HepG2 (cell line): ENCODE data around the gene CDA. TPM values are rescaled to one million over a fixed set of nuclear protein-coding genes. Genes with fewer than 3 reads are reported as not detected.

Experiments
- ATAC-seq: fragments of 200-7000 bp; cut with Tn5 transposase; 3 replicates; pipeline ENCODE4 v1.9.1; 2020; ENCODE audit warnings: mild to moderate bottlenecking, moderate library complexity
- BruUV-seq: library from RNA; stranded (reverse); fragments of 400-500 nt; replicated peaks from 2 replicates; lab custom pipeline; 2021; lab: Mats Ljungman, UMichigan
- CTCF ChIA-PET: fragments of 300-600 bp; formaldehyde crosslinking; extraction: SDS; loops from one replicate; lab custom pipeline; 2021; ENCODE audit warnings: low total read pairs, inconsistent platforms, low intra/inter-chr PET ratio; lab: Yijun Ruan, JAX
- POLR2A ChIA-PET: fragments of 350-600 bp; sonication (Branson Sonifier 250); formaldehyde crosslinking; loops from one replicate; lab custom pipeline; 2020; ENCODE audit warnings: antibody characterized with exemption, inconsistent platforms; lab: Yijun Ruan, JAX
- DNase-seq: peaks from one replicate; pipeline ENCODE4 v3.0.0-alpha.2; 2015; ENCODE audit warnings: low spot score
- FAIRE-seq: peaks from 3 replicates; lab custom pipeline; 2011; peaks lifted over from hg19 to GRCh38; lab: Jason Lieb, UNC
- H2AFZ ChIP-seq: one replicate; pipeline ENCODE4 v1.6.1; 2011; ENCODE audit warnings: low read length, inconsistent platforms
- H3K27ac ChIP-seq: fragments of 300-600 bp; 3 replicates; pipeline ENCODE4 v1.8.0; 2011; ENCODE audit warnings: mixed run types, mild to moderate bottlenecking, mixed read lengths, low read length, inconsistent platforms; ENCODE audit not compliant: insufficient read depth; ENCODE audit errors: extremely low read length
- H3K27me3 ChIP-seq, 2 experiments: fragments of 200-600 bp in 1 of 2; 2 replicates in 1 of 2; 3 replicates in 1 of 2; pipeline versions ENCODE4 v1.6.0 to v1.8.0; 2011; ENCODE audit warnings: low read length in 2 of 2, mild to moderate bottlenecking in 2 of 2, moderate library complexity in 2 of 2, inconsistent platforms in 1 of 2; ENCODE audit not compliant: insufficient read depth in 2 of 2, control insufficient read depth in 1 of 2
- H3K36me3 ChIP-seq, 2 experiments: fragments of 200-600 bp in 1 of 2; replicated peaks in 1 of 2; 2 replicates in 1 of 2; 3 replicates in 1 of 2; pipeline versions ENCODE4 v1.5.1 to v1.8.0; 2011; ENCODE audit warnings: low read length in 2 of 2, inconsistent platforms in 1 of 2; ENCODE audit not compliant: insufficient read depth in 2 of 2, control insufficient read depth in 1 of 2
- H3K4me1 ChIP-seq: 2 replicates; pipeline ENCODE4 v1.5.1; 2012; ENCODE audit warnings: low read length, inconsistent platforms; ENCODE audit not compliant: insufficient read depth
- H3K4me2 ChIP-seq: 2 replicates; pipeline ENCODE4 v1.6.0; 2011; ENCODE audit warnings: low read depth, low read length, inconsistent platforms
- H3K4me3 ChIP-seq, 3 experiments: fragments of 200-600 bp in 1 of 3; sonication (generic), shearing (Covaris generic) in 1 of 3; replicated peaks in 1 of 3; 2 replicates each; pipeline ENCODE4 v1.5.1; 2011 to 2016; ENCODE audit warnings: low read length in 3 of 3, inconsistent platforms in 2 of 3, low read depth in 2 of 3, mild to moderate bottlenecking in 2 of 3, control low read depth in 1 of 3, mixed read lengths in 1 of 3; ENCODE audit not compliant: insufficient read depth in 1 of 3
- H3K79me2 ChIP-seq: one replicate; pipeline ENCODE4 v1.6.1; 2011; ENCODE audit warnings: low read length, inconsistent platforms; ENCODE audit not compliant: insufficient read depth
- H3K9ac ChIP-seq: 2 replicates; pipeline ENCODE4 v1.6.0; 2011; ENCODE audit warnings: mild to moderate bottlenecking, low read depth, low read length, inconsistent platforms; ENCODE audit not compliant: insufficient read depth
- H3K9me3 ChIP-seq: 2 replicates; pipeline ENCODE4 v1.5.1; 2012; ENCODE audit warnings: mild to moderate bottlenecking, low read length
- H4K20me1 ChIP-seq: 2 replicates; pipeline ENCODE4 v1.6.0; 2011; ENCODE audit warnings: inconsistent platforms, mild to moderate bottlenecking, low read length, moderate library complexity; ENCODE audit not compliant: insufficient read depth
- CC2D1A ChIP-seq: sonication (generic); formaldehyde crosslinking; IDR thresholded peaks from 2 replicates; pipeline ENCODE4 v1.8.1; 2023; ENCODE audit warnings: mild to moderate bottlenecking, missing genetic modification reagents
- FOSL2 ChIP-seq: sonication (generic); formaldehyde crosslinking; IDR thresholded peaks from 2 replicates; pipeline ENCODE4 v1.4.0; 2020; ENCODE audit warnings: missing genetic modification reagents
- FOXK2 ChIP-seq: fragments of 450-650 bp; IDR thresholded peaks from 2 replicates; pipeline ENCODE4 v1.6.1; 2016
- HDAC1 ChIP-seq: sonication (generic); formaldehyde crosslinking; IDR thresholded peaks from 2 replicates; pipeline ENCODE4 v1.5.1; 2020; ENCODE audit warnings: mild to moderate bottlenecking, missing genetic modification reagents
- KDM4B ChIP-seq: sonication (generic); formaldehyde crosslinking; IDR thresholded peaks from 2 replicates; pipeline ENCODE4 v1.4.0; 2020; ENCODE audit warnings: missing genetic modification reagents
- NR3C1 ChIP-seq: sonication (generic); formaldehyde crosslinking; IDR thresholded peaks from 2 replicates; pipeline ENCODE4 v1.4.0; 2020; ENCODE audit warnings: missing genetic modification reagents
- RFX3 ChIP-seq: IDR thresholded peaks from 2 replicates; pipeline ENCODE4 v1.6.1; 2016; ENCODE audit warnings: missing biosample characterization, missing genetic modification reagents
- TP53 ChIP-seq: sonication (generic); formaldehyde crosslinking; conservative IDR thresholded peaks from 2 replicates; pipeline ENCODE4 v1.4.0; 2020; ENCODE audit warnings: missing genetic modification reagents
- ZMYM3 ChIP-seq: sonication (generic); formaldehyde crosslinking; IDR thresholded peaks from 2 replicates; pipeline ENCODE4 v1.5.1; 2020; ENCODE audit warnings: mild to moderate bottlenecking, missing genetic modification reagents
- ZNF138 ChIP-seq: sonication (generic); formaldehyde crosslinking; IDR thresholded peaks from 2 replicates; pipeline ENCODE4 v1.5.0; 2020; ENCODE audit warnings: mild to moderate bottlenecking, low read depth, missing genetic modification reagents
- ZNF260 ChIP-seq: sonication (generic); formaldehyde crosslinking; IDR thresholded peaks from 2 replicates; pipeline ENCODE4 v1.4.0; 2020; ENCODE audit warnings: missing genetic modification reagents, low read depth, mild to moderate bottlenecking, borderline replicate concordance
- ZNF460 ChIP-seq: sonication (generic); formaldehyde crosslinking; IDR thresholded peaks from 2 replicates; pipeline ENCODE4 v1.5.1; 2020; ENCODE audit warnings: missing genetic modification reagents, mild to moderate bottlenecking, borderline replicate concordance
- ZNF570 ChIP-seq: sonication (generic); formaldehyde crosslinking; IDR thresholded peaks from 2 replicates; pipeline ENCODE4 v1.4.0; 2020; ENCODE audit warnings: mild to moderate bottlenecking, missing genetic modification reagents, borderline replicate concordance
- ZNF674 ChIP-seq: sonication (generic); formaldehyde crosslinking; IDR thresholded peaks from 2 replicates; pipeline ENCODE4 v1.5.0; 2020; ENCODE audit warnings: low read depth, mild to moderate bottlenecking, missing genetic modification reagents
- ZNF782 ChIP-seq: sonication (generic); formaldehyde crosslinking; IDR thresholded peaks from 2 replicates; pipeline ENCODE4 v1.4.0; 2020; ENCODE audit warnings: missing genetic modification reagents, mild to moderate bottlenecking, borderline replicate concordance
- WGBS: methylation state at CpG from one replicate; pipeline ENCODE4 v1.1.6; 2017; ENCODE audit warnings: low lambda C conversion rate; 5-methylcytosine and 5-hydroxymethylcytosine counted together
- in situ Hi-C: cut with HindIII; loops from 2 replicates; pipeline ENCODE4 v1.10.0; 2017; ENCODE audit warnings: low pct_unique_long_range_greater_than_20kb; ENCODE audit not compliant: extremely low pct_ligation_motif_present
- intact Hi-C: fragments of 100-400 bp; cut with micrococcal nuclease; formaldehyde crosslinking; loops from one replicate; pipeline ENCODE4 v1.10.0; 2022; ENCODE audit not compliant: unreplicated experiment
- polyA plus RNA-seq, 8 experiments: library from polyadenylated mRNA; depleted of rRNA in 3 of 8; stranded (reverse) in 7 of 8; unstranded in 1 of 8; fragments of >200 nt; fragmentation: Illumina TruSeq in 4 of 8; extraction: Trizol in 4 of 8; gene quantifications; 2 replicates each; pipeline versions ENCODE4 v1.2.1 to v1.2.3, GENCODE V29; 2011 to 2016; ENCODE audit warnings: low read depth in 4 of 8, missing spikeins in 1 of 8, mixed read lengths in 1 of 8; ENCODE audit not compliant: insufficient read depth in 1 of 8
- total RNA-seq, 5 experiments: library from RNA; depleted of rRNA; stranded (reverse); fragments of >200 nt; fragmentation: Illumina TruSeq; extraction: Trizol; gene quantifications; 2 replicates each; pipeline ENCODE4 v1.2.3, GENCODE V29; 2016; ENCODE audit warnings: low read depth in 1 of 5
- TF ChIP-seq, protein P1 (sequence below): IDR thresholded peaks from 2 replicates; pipeline ENCODE4 v1.6.1; 2012; ENCODE audit warnings: low read depth, low read length, improper control_type of control experiment

CDA gene
- total and polyA plus RNA-seq, 2 of the 13 experiments (the other 11 are each of a cell fraction or from before 2014, with no cell fraction given), result 0.66 to 2.1 TPM

DNA sequence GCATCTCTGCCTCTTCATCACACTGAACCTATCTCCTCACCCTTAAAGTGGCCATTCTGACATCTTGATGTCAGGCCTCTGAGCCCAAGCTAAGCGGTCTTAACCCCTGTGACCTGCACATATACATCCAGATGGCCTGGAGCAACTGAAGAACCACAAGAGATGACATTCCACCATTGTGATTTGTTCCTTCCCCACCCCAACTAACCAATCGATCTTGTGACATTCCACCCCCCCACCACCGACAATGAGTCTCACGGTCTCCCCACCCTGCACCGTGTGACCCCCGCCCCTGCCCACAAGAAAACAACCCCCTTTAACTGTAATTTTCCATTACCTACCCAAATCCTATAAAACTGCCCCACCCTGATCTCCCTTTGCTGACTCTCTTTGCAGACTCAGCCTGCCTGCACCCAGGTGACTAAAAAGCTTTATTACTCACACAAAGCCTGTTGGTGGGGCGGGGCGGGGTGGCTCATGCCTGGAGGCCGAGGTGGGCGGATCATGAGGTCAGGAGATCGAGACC lies 23.4 kb downstream of the CDA start:
- ChIA-PET POLR2A (interaction anchor here (3.5 kb wide), 1 partner anchor 21 kb away, joined by 23 read pairs; the partner anchor contains the start of gene PINK1), CTCF (no interaction called here)
- no TSS peak for BruUV-seq
- Histone ChIP-seq H3K79me2 (no peaks in the 10 kb centered on the region), H3K4me1 (peaks cover 22% of the 10 kb centered on the region), H3K27me3 (no peaks in the 10 kb centered on the region), H3K36me3 (no peaks in the 10 kb centered on the region), H3K4me3 (no peak overlapping the region), H4K20me1 (no peaks in the 10 kb centered on the region), H3K4me2 (no peak overlapping the region), H3K9ac (no peak overlapping the region), H3K9me3 (no peaks in the 10 kb centered on the region), H2AFZ (no peak overlapping the region), H3K27ac (no peak overlapping the region)
- DNase-seq (no peak), FAIRE-seq (no peak), ATAC-seq (no peak)
- in situ Hi-C loops, result no loop called here
- intact Hi-C loops, result no loop called here
- TF ChIP-seq CC2D1A (CRISPR knock-in tag), result no peak
- TF ChIP-seq, protein P1, sequence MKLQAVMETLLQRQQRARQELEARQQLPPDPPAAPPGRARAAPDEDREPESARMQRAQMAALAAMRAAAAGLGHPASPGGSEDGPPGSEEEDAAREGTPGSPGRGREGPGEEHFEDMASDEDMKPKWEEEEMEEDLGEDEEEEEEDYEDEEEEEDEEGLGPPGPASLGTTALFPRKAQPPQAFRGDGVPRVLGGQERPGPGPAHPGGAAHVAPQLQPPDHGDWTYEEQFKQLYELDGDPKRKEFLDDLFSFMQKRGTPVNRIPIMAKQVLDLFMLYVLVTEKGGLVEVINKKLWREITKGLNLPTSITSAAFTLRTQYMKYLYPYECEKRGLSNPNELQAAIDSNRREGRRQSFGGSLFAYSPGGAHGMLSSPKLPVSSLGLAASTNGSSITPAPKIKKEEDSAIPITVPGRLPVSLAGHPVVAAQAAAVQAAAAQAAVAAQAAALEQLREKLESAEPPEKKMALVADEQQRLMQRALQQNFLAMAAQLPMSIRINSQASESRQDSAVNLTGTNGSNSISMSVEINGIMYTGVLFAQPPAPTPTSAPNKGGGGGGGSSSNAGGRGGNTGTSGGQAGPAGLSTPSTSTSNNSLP, result no peak
- no peak for TF ChIP-seq ZNF260
- no peak for TF ChIP-seq ZNF782 (CRISPR knock-in tag)
- no peak for TF ChIP-seq ZNF138
- no peak for TF ChIP-seq TP53 (CRISPR knock-in tag)
- no peak for TF ChIP-seq ZMYM3
- no peak for TF ChIP-seq HDAC1 (CRISPR knock-in tag)
- TF ChIP-seq RFX3, result no peak
- TF ChIP-seq FOXK2, result no peak
- no peak for TF ChIP-seq FOSL2 (CRISPR knock-in tag)
- TF ChIP-seq ZNF674 (CRISPR knock-in tag), result no peak
- TF ChIP-seq NR3C1 (CRISPR knock-in tag), result no peak
- TF ChIP-seq KDM4B, result no peak
- TF ChIP-seq ZNF570, result no peak
- TF ChIP-seq ZNF460 (CRISPR knock-in tag), result no peak
- WGBS, result 84% methylated on average over 11 of the region's 11 CpGs
